ENCODE measurements around the gene JAKMIP3.

GRCh38 chr10:132044803-132045202 lies 20.9 kb upstream of the JAKMIP3 start:
- TF ChIP-seq NR2C2 (IDR thresholded peaks at IDR 0.05; ENCODE audit: borderline replicate concordance, control insufficient read depth, insufficient read length, low read depth) (no peak), CBX3 (IDR thresholded peaks at IDR 0.05; ENCODE audit: borderline replicate concordance, low read depth) (no peak), USF1 (IDR thresholded peaks at IDR 0.05; ENCODE audit: borderline replicate concordance, extremely low read length, insufficient read depth, low read depth, low read length) (no peak), HDAC2 (IDR thresholded peaks at IDR 0.05) (no peak), CTCF (IDR thresholded peaks at IDR 0.05 in 2 of 3, conservative IDR thresholded peaks at IDR 0.05 in 1 of 3; ENCODE audit: control insufficient read depth in 2 of 3, extremely low read depth in 1 of 3, insufficient read depth in 1 of 3, low read depth in 3 of 3, low read length in 3 of 3) (no peak), CEBPZ (IDR thresholded peaks at IDR 0.05; ENCODE audit: low read depth, low read length) (no peak), MXI1 (IDR thresholded peaks at IDR 0.05; ENCODE audit: low read depth, low read length) (no peak), RCOR1 (conservative IDR thresholded peaks at IDR 0.05; ENCODE audit: low read depth, low read length) (no peak), TCF3 (IDR thresholded peaks at IDR 0.05; ENCODE audit: borderline replicate concordance, insufficient read depth, low read depth, low read length) (no peak), EP300 (IDR thresholded peaks at IDR 0.05; ENCODE audit: borderline replicate concordance in 1 of 2, control insufficient read depth in 1 of 2, low read depth in 2 of 2, low read length in 2 of 2) (no peak), ZNF687 (IDR thresholded peaks at IDR 0.05) (no peak), MYC (IDR thresholded peaks at IDR 0.05; ENCODE audit: insufficient read depth, insufficient read length, insufficient replicate concordance, low read length, severe bottlenecking) (no peak), ZSCAN29 (IDR thresholded peaks at IDR 0.05) (no peak)

All from GM12878 (cell line).